ENCODE results near the gene RALGPS1.

The RALGPS1 gene

GRCh38 chr9:127183814-127184582, 269.4 kb downstream of the RALGPS1 start:
- no peak overlapping the region for H3K27ac ChIP-seq
- TF ChIP-seq CTCF (conservative IDR thresholded peaks at IDR 0.05), result no peak

- no peak for TF ChIP-seq CTCF (conservative IDR thresholded peaks at IDR 0.05)
- H3K27ac ChIP-seq, result no peak overlapping the region
Observed at GRCh38 chr9:127184641-127185040, 270.1 kb downstream of the RALGPS1 start.

GRCh38 chr9:127185181-127185580, 270.6 kb downstream of the RALGPS1 start:
- no peak for TF ChIP-seq CTCF (conservative IDR thresholded peaks at IDR 0.05)
- no peak overlapping the region for H3K27ac ChIP-seq

- TF ChIP-seq CTCF (conservative IDR thresholded peaks at IDR 0.05), result no peak
- H3K27ac ChIP-seq, result peak overlapping the region; percentile 31; the same call in 1 of the 2 replicates
Observed at GRCh38 chr9:127185931-127186781, 271.6 kb downstream of the RALGPS1 start.

DNA sequence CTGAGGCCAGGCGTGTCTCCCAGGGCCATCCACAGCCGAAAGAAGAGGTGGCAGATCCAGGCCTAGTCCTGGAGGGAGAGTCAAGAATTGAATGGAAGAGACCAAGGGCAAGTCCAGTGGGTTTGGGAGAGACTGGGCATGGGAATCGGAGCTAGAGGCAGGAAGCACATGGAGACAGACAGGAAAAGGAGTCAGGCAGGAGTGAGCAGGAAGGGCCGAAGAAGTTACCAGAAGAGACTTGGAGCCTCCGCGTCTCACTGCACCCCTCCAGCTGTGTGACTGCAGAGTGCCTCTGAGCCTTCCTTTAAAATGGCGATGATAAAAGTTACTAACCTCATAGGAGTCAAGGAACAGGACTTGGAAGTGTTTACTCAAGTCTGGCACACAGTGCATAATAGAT, 272.2 kb downstream of the RALGPS1 start:
- no peak for TF ChIP-seq CTCF (conservative IDR thresholded peaks at IDR 0.05)
- peak overlapping the region; percentile 31; the same call in 1 of the 2 replicates for H3K27ac ChIP-seq

- no peak for TF ChIP-seq CTCF (conservative IDR thresholded peaks at IDR 0.05)
- peak overlapping the region; percentile 36 for H3K27ac ChIP-seq
Observed at GRCh38 chr9:127187231-127187956, 272.8 kb downstream of the RALGPS1 start.

GRCh38 chr9:127188396-127188795, 273.8 kb downstream of the RALGPS1 start:
- no peak overlapping the region for H3K27ac ChIP-seq

More at GRCh38 chr9:127188396-127188795, 273.8 kb downstream of the RALGPS1 start:
- no peak for TF ChIP-seq CTCF (conservative IDR thresholded peaks at IDR 0.05)

Data from VCaP (cell line).